GM19193 (cell line): ENCODE results near the gene SF3B6.

Experiments
- POLR2A ChIP-seq: IDR thresholded peaks from 4 replicates; pipeline ENCODE4 v1.6.1; 2011; ENCODE audit not compliant: insufficient read depth, insufficient read length; ENCODE audit errors: extremely low read depth

SF3B6 gene

DNA sequence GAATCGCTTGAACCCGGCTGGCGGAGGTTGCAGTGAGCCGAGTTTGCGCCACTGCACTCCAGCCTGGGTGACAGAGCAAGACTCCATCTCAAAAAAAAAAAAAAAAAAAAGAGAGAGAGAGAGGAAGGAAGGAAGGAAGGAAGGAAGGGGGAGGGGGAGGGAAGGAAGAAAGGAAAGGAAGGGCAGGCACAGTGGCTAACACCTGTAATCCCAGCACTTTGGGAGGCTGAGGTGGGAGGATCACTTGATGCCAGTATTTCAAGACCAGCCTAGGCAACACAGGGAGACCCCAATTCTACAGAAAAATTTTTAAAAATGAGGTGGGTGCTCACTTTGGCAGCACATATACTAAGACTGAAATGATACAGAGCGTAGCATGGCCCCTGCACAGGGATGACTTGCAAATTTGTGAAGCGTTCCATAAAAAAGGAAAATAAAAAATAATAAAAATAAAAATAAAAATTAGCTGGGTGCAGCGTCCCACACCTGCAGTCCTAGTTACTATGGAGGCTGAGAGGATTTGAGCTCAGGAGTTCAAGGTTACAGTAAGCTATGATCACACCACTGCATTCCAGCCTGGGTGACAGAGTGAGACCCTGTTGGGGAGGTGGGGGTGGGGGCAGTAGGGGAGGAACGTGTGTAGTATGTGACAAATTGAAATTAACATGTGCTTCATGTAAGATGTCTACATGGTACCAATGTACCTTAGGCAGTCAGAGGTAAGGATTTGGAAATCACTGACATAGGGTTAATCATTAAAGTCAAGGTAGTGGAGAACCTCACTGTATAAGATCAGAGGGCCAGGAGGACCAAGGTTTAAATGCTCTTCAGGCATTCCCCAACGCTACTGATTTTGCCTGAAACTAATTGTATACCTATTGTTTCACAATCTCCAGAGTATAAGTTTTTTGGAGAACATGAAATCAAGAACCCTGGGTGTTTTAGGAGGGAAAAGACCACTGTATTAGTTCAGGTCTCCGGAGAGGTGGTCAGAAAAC is 30.3 kb downstream of the SF3B6 start:
- no peak for TF ChIP-seq POLR2A

DNA sequence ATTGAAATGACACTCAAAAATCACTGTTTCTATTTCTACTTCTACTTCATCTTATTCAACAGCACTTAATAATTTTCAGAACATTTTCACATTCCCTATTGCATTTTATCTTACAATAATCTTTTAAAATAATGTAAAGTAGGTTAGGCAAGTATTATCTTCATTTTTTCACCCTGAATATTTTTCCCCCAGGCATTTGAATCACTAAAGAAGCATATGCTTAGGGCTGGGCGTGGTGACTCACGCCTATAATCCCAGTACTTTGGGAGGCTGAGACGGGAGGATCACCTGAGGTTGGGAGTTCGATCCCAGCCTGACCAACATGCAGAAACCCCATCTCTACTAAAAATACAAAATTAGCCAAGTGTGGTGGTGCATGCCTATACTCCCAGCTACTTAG is 35.6 kb downstream of the SF3B6 start:
- TF ChIP-seq POLR2A, result no peak

DNA sequence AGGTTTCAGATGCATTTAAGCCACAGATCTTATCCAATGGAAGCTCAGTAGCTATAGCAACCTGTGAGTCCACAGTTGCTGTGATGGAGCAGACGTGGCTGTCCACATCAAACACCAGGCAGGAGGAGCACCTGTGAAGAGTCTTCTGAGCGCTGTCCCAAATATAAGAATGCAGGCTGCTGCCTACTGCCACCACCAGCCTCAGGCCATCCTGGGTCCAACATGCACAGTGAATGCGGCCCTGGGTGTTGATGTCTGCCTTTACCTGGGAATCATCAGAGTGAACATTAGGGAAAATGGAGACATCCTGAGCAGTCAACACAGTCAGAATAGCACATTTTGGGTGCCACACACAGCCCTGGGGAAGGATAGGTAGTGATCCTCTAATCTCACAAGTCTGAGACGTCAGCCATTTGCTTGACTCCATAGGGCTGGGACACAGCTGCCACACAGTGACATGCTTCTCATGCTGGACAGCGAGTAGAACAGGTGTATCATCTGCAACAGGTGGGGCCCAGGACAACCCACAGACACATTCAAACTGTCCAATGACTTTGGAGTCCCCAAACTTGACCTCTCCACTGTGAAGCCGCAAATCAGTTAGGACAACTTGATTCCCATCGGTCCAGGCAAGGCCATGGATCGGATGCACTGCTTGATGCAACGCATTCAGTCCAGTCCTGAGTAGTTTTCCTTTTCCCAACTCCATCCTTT is 37.2 kb downstream of the SF3B6 start:
- no peak for TF ChIP-seq POLR2A

DNA sequence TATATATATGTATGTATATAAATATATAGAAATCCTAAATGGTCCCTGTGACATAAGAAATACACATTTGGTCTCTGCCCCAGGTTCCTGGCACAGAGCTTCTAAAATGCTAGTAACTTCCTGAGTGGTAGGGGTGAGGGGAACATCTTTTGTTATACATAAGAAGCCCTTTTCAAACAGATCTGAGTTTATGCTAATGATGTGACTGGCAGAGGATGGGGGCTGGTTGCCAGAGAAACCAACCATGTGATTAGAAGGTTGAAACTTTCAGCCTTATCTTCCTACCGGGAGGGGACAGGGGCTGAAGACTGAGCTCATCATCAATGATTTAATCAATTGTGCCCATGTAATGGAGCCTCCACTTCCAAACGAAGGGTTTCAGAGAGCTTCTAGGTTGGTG is 49.9 kb downstream of the SF3B6 start:
- TF ChIP-seq POLR2A, result no peak

DNA sequence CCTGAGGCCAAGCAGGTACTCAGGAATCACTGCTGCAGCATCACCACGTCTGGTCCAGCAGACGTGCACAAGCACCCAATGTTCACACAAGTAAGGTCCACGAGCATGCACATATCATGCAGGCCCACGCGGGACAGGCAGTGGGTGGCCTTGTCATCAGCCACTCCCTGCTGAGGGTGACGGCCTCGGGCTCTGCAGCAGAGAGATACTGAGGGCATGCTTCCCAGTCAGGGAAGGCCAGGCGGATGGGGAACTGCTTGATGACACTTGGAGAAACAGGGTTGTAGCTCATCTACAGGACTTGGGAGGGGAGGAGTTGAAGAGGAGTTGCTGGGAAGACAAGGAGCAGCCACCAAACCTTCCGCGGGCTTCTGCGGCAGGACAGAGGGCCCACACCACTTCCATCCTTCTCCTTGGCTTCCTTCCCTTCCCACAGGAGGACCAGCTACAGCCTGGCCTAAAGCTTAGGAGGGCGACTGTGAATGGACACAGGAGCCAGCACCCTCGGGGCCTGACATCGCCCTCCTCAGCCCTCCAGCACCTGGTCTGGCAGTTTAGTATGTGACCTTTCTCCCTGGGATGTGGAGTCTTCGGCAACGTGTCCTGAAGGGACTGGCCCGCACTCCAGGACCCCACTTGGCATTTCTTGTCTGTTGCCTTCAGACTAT is 51.0 kb downstream of the SF3B6 start:
- no peak for TF ChIP-seq POLR2A

DNA sequence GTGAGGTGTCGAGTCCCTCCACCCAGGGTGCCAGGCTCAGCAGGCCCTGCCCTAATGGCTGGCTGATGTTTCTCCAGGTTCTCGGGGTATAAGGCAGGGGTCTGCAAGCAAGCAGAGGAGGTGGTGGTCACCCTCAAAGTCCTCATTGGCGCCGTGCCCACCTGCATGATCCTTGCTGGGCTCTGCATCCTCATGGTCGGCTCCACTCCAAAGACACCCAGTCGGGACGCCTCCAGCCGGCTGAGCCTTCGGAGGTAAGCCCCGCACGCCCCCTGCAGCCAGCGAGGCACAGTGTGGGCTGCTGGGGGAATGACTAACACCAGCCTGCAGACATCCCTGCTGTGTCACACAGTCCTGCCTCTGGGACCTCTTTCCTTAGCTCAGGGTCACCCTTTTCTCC is 52.1 kb downstream of the SF3B6 start:
- TF ChIP-seq POLR2A, result no peak

DNA sequence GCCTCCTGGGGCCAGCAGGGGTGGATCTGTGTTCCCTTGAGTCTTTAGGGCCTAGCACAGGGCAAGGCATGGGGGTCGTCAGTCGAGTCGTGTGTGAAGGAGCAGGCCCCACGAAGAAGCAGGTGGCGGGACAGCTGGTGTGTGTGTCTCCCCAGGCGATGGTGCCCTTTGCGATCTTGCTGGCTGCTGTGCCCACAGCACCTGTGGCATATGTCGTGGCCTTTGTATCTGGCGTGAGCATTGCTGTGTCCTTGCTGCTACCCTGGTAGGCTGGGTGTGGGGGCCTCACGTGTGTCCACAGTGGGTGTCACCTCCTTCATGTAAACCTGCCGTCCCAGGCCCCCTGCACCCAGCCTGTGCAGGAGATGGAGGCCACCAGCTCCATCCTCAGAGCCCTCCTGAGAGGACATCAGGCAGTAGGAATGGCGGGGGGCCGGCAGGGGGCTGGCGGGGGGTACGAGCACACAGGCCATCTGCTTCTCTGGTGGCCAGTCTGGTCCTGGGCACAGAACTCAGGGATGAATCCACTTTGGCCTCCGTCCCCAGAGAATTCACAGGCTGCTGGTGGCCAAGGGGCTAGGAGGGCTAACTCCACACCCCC is 53.1 kb downstream of the SF3B6 start:
- no peak for TF ChIP-seq POLR2A

DNA sequence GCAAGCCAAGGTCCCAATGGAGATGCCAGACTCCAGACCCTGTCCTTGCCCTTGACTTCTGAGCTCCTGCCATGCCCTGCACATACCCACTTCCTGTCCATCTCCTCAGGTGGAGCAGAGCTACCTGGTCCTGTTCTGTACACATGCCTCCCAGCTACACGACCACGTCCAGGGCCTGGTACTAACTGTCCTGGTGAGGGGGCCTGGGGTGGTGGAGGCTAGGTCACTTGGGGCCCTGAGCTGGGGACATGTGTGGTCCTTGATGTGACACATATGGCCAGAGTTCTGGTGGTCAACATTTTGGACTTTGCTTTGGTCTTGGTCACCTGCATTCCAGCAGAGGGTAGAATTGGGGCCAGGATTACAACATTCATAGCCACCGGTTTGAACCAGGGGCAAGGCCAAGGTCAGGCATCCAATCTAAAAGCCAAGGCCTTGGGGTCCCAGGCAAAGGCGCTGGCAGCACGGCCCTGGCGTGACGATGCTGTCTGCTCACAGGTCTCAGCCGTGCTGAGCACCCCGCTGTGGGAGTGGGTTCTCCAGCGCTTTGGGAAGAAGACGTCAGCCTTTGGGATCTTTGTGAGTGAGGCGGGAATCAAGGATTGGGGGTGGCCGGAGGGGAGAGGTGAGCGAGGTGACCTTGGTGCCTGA is 53.7 kb downstream of the SF3B6 start:
- TF ChIP-seq POLR2A, result no peak

DNA sequence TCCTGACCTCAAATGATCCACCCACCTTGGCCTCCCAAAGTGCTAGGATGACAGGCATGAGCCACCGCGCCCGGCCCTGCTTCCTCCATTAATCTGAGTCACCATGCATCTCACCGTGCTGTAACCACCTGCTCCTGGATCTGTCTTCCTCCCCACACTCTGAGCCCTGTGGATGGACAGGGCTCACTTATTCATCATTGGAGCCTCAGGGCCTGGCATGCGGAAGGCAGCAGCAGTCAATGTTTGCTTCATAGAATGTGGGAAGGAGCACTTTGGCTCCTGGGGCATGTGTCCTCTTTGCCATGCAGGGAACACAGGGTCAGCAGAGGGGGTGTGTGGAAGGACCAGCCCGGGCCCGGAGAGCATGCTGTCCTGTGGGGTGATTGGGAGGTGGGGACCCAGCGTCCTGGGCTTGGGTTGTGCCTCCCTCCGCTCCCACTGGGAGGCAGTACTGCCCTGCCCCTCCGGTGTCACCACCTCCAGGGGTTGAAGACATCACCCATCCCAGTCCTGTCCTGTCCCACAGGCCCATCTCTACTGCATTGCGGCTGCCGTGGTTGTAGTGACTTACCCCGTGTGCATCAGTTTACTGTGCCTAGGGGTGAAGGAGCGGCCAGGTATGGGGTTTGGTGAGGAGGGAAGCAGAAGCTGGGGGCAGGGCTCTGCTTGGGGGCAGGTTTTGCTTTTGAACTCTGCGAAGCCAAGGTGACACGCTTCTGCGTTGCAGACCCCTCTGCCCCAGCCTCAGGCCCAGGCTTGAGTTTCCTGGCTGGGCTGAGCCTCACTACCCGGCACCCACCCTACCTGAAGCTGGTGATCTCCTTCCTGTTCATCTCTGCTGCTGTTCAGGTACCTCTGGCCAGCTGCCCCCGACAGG is 54.8 kb downstream of the SF3B6 start:
- no peak for TF ChIP-seq POLR2A

DNA sequence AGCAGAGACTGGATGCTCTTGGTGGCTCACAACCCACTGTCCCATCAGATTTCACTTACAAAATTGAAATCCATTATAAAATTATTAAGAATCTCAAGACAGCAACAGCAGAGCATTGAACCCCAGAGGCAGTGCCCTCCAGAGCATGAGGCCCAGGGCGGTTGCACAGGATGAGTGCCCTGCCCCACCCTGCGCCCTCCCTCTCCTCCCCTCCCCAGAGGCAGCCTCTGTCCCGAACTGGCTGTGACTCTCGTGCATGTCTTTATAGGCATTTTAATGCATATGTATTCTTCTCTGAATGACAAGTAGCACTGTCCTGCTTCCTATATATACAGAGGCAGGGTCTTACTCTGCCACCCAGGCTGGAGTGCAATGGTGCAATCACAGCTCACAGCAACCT is 55.9 kb downstream of the SF3B6 start:
- TF ChIP-seq POLR2A, result no peak

DNA sequence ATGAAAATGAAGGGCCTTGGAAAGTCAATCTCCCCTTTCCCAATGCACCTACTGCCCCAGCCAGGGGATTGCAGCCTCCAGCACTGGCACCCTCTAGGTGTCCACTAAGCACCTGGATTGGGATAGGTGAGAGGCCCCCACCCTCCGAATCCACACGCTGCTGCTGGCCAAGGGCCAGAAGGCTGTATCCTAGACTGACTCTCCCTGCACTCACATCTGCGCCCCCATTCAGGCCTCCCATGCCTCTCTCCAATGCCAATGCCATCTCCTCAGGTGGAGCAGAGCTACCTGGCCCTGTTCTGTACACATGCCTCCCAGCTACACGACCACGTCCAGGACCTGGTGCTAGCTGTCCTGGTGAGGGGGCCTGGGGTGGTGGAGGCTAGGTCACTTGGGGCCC is 56.4 kb downstream of the SF3B6 start:
- TF ChIP-seq POLR2A, result no peak

DNA sequence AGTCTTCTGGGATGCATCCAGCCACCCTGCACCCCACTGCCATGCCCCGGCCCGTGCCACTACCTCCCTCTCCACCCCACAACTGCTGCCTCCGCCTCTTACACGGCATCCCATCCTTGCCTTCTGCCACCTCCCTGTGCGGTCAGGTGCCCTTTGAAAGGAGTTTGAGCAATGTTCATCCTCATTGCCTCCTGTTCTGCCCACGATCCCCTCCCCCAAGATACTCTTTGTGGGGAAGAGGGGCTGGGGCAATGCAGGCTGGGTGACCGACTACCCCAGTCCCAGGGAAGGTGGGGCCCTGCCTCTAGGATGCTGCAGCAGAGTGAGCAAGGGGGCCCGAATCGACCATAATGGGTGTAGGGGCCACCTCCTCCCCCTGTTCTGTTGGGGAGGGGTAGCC is 57.9 kb downstream of the SF3B6 start:
- no peak for TF ChIP-seq POLR2A

DNA sequence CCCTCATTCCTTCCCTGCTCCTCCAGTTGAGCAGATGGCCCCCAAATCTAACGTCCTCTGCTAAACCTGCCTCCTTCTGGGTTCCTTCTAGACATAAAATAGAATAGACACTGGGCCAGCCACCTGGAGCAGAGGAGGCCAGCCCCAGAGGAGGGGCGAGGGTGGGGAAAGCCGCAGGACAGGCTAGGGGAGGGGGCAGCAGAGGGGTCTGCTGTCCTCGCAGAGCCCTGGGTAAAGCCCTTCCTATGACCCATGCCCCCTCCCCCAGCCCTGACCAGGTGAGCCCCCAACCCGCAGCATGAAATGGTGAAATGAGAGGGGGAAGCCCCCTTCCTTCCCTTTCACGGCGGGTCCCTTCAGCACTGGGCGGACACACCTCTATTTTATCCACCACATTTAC is 58.4 kb downstream of the SF3B6 start:
- no peak for TF ChIP-seq POLR2A
